NCI-H1092 (cell line): ENCODE data around the gene HBZ.
"Not testable (repeated sequence)": the region's sequence is repeated elsewhere in the genome, so short reads cannot be mapped to it uniquely, and the experiment has no call there.

Experiments used
- DNase-seq: peaks from one replicate; lab custom pipeline; 2025; lab: John Stamatoyannopoulos, UW

HBZ gene

GRCh38 chr16:165539-166374, 13.3 kb downstream of the HBZ start, which contains the start of gene HBM:
Gene HBM (plus strand): TSS chr16:165978. CDS start chr16:165998, 20 bp downstream.
- DNase-seq, result no peak

- DNase-seq, result no peak
Measured at GRCh38 chr16:166375-167121, 14.1 kb downstream of the HBZ start.

GRCh38 chr16:167122-167690, 14.8 kb downstream of the HBZ start:
- DNase-seq, result no peak

GRCh38 chr16:168424-168823, 16.0 kb downstream of the HBZ start:
- no peak for DNase-seq

- DNase-seq, result no peak
Measured at GRCh38 chr16:169014-169413, 16.6 kb downstream of the HBZ start.

- not testable (repeated sequence) for DNase-seq
Measured at GRCh38 chr16:170088-170507, 17.7 kb downstream of the HBZ start.

- no peak for DNase-seq
Measured at GRCh38 chr16:170788-171187, 18.3 kb downstream of the HBZ start.

GRCh38 chr16:172374-172941, 20.0 kb downstream of the HBZ start, which contains the start of gene HBA2:
Gene HBA2 (plus strand): TSS chr16:172876. CDS start chr16:172913, 37 bp downstream.
- not testable (repeated sequence) for DNase-seq

GRCh38 chr16:173211-173854, 20.9 kb downstream of the HBZ start:
- not testable (repeated sequence) for DNase-seq

GRCh38 chr16:173928-174769, 21.7 kb downstream of the HBZ start:
- DNase-seq, result not testable (repeated sequence)

GRCh38 chr16:175011-175949, 22.8 kb downstream of the HBZ start:
- DNase-seq, result no peak

- DNase-seq, result not testable (repeated sequence)
Measured at GRCh38 chr16:176006-176405, 23.6 kb downstream of the HBZ start.

- not testable (repeated sequence) for DNase-seq
Measured at GRCh38 chr16:176477-177382, 24.3 kb downstream of the HBZ start, which contains the start of gene HBA1. Gene HBA1 (plus strand): TSS chr16:176680. CDS start chr16:176717, 37 bp downstream.

- no peak for DNase-seq
Measured at GRCh38 chr16:177394-177822, 25.0 kb downstream of the HBZ start.

GRCh38 chr16:177981-178667, 25.7 kb downstream of the HBZ start:
- DNase-seq, result no peak

- DNase-seq, result no peak
Measured at GRCh38 chr16:178668-179015, 26.2 kb downstream of the HBZ start.

- no peak for DNase-seq
Measured at GRCh38 chr16:179211-180092, 27.0 kb downstream of the HBZ start.
